Measurements from ENCODE around the gene RBM34.
A peak's percentile ranks its signal among the peaks of the same experiment; 100 is the strongest.
"Not testable (repeated sequence)": the region's sequence is repeated elsewhere in the genome, so short reads cannot be mapped to it uniquely, and the experiment has no call there.

The RBM34 gene

GRCh38 chr1:235108185-235108593, 52.9 kb downstream of the RBM34 start:
- Mint-ChIP-seq H3K36me3 (peaks cover 22% of the 10 kb centered on the region), H3K4me3 (no peak overlapping the region), H3K9me3 (no peaks in the 10 kb centered on the region), H3K4me1 (peaks cover 27% of the 10 kb centered on the region), H3K27ac (no peak overlapping the region), H3K27me3 (no peaks in the 10 kb centered on the region)

GRCh38 chr1:235107368-235108184, 53.5 kb downstream of the RBM34 start:
- H3K27me3 Mint-ChIP-seq = no peaks in the 10 kb centered on the region
- H3K36me3 Mint-ChIP-seq = peaks cover 22% of the 10 kb centered on the region
- H3K4me1 Mint-ChIP-seq = peaks cover 33% of the 10 kb centered on the region
- H3K9me3 Mint-ChIP-seq = no peaks in the 10 kb centered on the region
- H3K27ac Mint-ChIP-seq = peak overlapping the region; percentile 49
- H3K4me3 Mint-ChIP-seq = no peak overlapping the region

GRCh38 chr1:235106457-235106856, 54.6 kb downstream of the RBM34 start:
- peaks cover 20% of the 10 kb centered on the region for H3K36me3 Mint-ChIP-seq
- peaks cover 39% of the 10 kb centered on the region for H3K4me1 Mint-ChIP-seq
- H3K4me3 Mint-ChIP-seq = no peak overlapping the region
- no peaks in the 10 kb centered on the region for H3K9me3 Mint-ChIP-seq
- no peaks in the 10 kb centered on the region for H3K27me3 Mint-ChIP-seq
- H3K27ac Mint-ChIP-seq = no peak overlapping the region

- Mint-ChIP-seq H3K4me1 (peaks cover 39% of the 10 kb centered on the region), H3K27ac (no peak overlapping the region), H3K9me3 (no peaks in the 10 kb centered on the region), H3K36me3 (peaks cover 15% of the 10 kb centered on the region), H3K27me3 (no peaks in the 10 kb centered on the region), H3K4me3 (peak overlapping the region; percentile 23)
Measured at GRCh38 chr1:235105051-235106043, 55.7 kb downstream of the RBM34 start.

- no peaks in the 10 kb centered on the region for H3K27me3 Mint-ChIP-seq
- H3K4me1 Mint-ChIP-seq = peaks cover 39% of the 10 kb centered on the region
- no peaks in the 10 kb centered on the region for H3K9me3 Mint-ChIP-seq
- no peak overlapping the region for H3K27ac Mint-ChIP-seq
- H3K36me3 Mint-ChIP-seq = peaks cover 4% of the 10 kb centered on the region
- peak overlapping the region; percentile 11 for H3K4me3 Mint-ChIP-seq
Measured at GRCh38 chr1:235102993-235103411, 58.0 kb downstream of the RBM34 start.

- Mint-ChIP-seq H3K4me3 (no peak overlapping the region), H3K4me1 (peaks cover 37% of the 10 kb centered on the region), H3K9me3 (no peaks in the 10 kb centered on the region), H3K27me3 (no peaks in the 10 kb centered on the region), H3K36me3 (peaks cover 1% of the 10 kb centered on the region), H3K27ac (no peak overlapping the region)
Measured at GRCh38 chr1:235102259-235102582, 58.8 kb downstream of the RBM34 start.

- H3K27me3 Mint-ChIP-seq = no peaks in the 10 kb centered on the region
- H3K36me3 Mint-ChIP-seq = no peaks in the 10 kb centered on the region
- no peak overlapping the region for H3K27ac Mint-ChIP-seq
- peaks cover 33% of the 10 kb centered on the region for H3K4me1 Mint-ChIP-seq
- no peak overlapping the region for H3K4me3 Mint-ChIP-seq
- H3K9me3 Mint-ChIP-seq = no peaks in the 10 kb centered on the region
Measured at GRCh38 chr1:235101558-235102258, 59.3 kb downstream of the RBM34 start.

- no peaks in the 10 kb centered on the region for H3K27me3 Mint-ChIP-seq
- H3K27ac Mint-ChIP-seq = no peak overlapping the region
- H3K4me3 Mint-ChIP-seq = no peak overlapping the region
Measured at GRCh38 chr1:235100194-235100772, 60.8 kb downstream of the RBM34 start.

GRCh38 chr1:235098991-235099390, 62.1 kb downstream of the RBM34 start:
- no peak overlapping the region for H3K4me3 Mint-ChIP-seq
- no peaks in the 10 kb centered on the region for H3K36me3 Mint-ChIP-seq
- no peaks in the 10 kb centered on the region for H3K9me3 Mint-ChIP-seq
- H3K27me3 Mint-ChIP-seq = no peaks in the 10 kb centered on the region
- H3K27ac Mint-ChIP-seq = no peak overlapping the region
- H3K4me1 Mint-ChIP-seq = peaks cover 18% of the 10 kb centered on the region

More at GRCh38 chr1:235100194-235100772, 60.8 kb downstream of the RBM34 start:
- Mint-ChIP-seq H3K4me1 (peaks cover 29% of the 10 kb centered on the region), H3K36me3 (no peaks in the 10 kb centered on the region), H3K9me3 (no peaks in the 10 kb centered on the region)

- no peaks in the 10 kb centered on the region for H3K9me3 Mint-ChIP-seq
- H3K4me1 Mint-ChIP-seq = peaks cover 18% of the 10 kb centered on the region
- H3K36me3 Mint-ChIP-seq = no peaks in the 10 kb centered on the region
- no peak overlapping the region for H3K4me3 Mint-ChIP-seq
- H3K27ac Mint-ChIP-seq = no peak overlapping the region
- H3K27me3 Mint-ChIP-seq = no peaks in the 10 kb centered on the region
Measured at GRCh38 chr1:235098547-235098946, 62.5 kb downstream of the RBM34 start.

GRCh38 chr1:235097501-235097900, 63.5 kb downstream of the RBM34 start:
- peaks cover 12% of the 10 kb centered on the region for H3K4me1 Mint-ChIP-seq
- H3K27me3 Mint-ChIP-seq, H3K27ac Mint-ChIP-seq, H3K36me3 Mint-ChIP-seq, H3K4me3 Mint-ChIP-seq, H3K9me3 Mint-ChIP-seq: not testable (repeated sequence)

- Mint-ChIP-seq H3K27me3 (no peaks in the 10 kb centered on the region), H3K4me3 (no peak overlapping the region), H3K27ac (no peak overlapping the region), H3K4me1 (peaks cover 6% of the 10 kb centered on the region), H3K36me3 (no peaks in the 10 kb centered on the region), H3K9me3 (no peaks in the 10 kb centered on the region)
Measured at GRCh38 chr1:235095938-235096562, 65.0 kb downstream of the RBM34 start.

- Mint-ChIP-seq H3K27ac (no peak overlapping the region), H3K4me1 (peaks cover 6% of the 10 kb centered on the region), H3K4me3 (no peak overlapping the region), H3K9me3 (no peaks in the 10 kb centered on the region), H3K27me3 (no peaks in the 10 kb centered on the region), H3K36me3 (no peaks in the 10 kb centered on the region)
Measured at GRCh38 chr1:235093696-235094592, 67.1 kb downstream of the RBM34 start.

All from activated naive CD4-positive, alpha-beta T cell treated with anti-CD3 and anti-CD28 coated beads, Interleukin-2, amount 50 U/mL, for 24 hours (primary cell).